Myocyte (in vitro differentiated cells): ENCODE results near the gene THEM5. TPM values are rescaled to one million over a fixed set of nuclear protein-coding genes. Genes with fewer than 3 reads are reported as not detected.

Experiments
- DNase-seq: peaks from one replicate; pipeline ENCODE4 v3.0.0-alpha.2; 2012; ENCODE audit warnings: low read depth
- total RNA-seq: library from RNA; depleted of rRNA; stranded (reverse); fragments of >200 nt; gene quantifications from 2 replicates; pipeline ENCODE4 v1.2.3, GENCODE V29; 2014

Gene THEM5
- total RNA-seq, 1 donor from 2014 or later = not detected

DNA sequence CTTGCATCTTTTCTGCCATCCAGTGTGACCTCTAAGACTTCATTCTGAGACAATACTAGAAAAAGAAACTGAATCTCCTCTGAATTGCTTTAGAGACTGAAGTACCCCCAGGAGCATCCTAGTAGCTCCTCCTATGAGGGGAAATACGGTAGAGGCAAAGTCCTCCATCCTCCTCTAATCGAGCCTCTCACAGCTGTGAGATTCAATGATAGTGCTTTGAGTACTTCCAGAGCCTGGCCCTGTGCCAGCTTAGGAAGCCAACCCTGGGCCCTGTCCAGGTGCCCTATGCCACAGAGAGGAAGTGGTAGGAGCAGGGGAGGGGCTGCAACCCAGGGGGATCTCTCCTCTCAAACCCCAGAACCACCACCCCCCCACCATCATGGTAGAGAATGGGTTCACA lies 32.6 kb downstream of the THEM5 start:
- no peak for DNase-seq

- no peak for DNase-seq
These were observed 33.4 kb downstream of the THEM5 start for GRCh38 chr1:151819976-151820623.

- DNase-seq = no peak
These were observed 34.2 kb downstream of the THEM5 start for GRCh38 chr1:151819227-151819835.

- DNase-seq = no peak
These were observed 36.2 kb downstream of the THEM5 start for GRCh38 chr1:151817353-151817730.

DNA sequence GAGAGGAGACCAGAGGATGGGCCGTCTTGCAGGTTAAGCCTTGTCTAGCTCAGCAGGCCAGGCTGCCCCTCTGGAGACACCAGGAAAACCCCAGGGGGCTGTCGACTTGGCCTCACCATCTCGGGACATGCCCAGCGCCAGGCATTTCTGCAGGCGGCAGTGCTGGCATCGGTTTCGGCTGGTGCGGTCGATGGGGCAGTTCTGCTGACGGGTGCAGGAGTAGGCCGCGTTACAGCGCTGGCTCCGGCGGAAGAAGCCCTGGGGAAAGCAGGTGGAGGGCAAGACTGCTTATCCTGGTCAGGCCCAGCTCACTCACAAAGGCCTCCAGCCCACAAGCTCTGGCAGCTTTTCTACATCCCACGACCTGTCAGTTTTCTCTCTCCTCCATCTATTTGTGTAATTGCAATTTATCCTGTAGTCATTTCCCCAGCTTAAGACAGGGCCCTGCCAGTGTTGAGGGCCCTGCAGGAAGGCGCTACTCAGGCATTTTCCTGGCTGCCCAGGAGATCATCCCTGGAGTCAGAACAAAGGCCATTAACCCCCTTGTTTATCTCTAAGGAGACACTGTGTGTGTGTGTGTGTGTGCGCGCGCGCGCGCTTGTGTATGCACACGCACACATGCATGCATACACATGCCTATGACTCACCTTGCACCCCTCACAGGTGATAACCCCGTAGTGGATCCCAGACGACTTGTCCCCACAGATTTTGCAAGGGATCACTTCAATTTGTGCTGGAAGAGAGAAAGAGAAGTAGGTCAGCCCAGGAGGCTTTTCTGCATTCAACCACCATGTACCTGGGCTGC lies 36.8 kb downstream of the THEM5 start:
- no peak for DNase-seq

GRCh38 chr1:151815716-151816327 lies 37.7 kb downstream of the THEM5 start:
- no peak for DNase-seq

- DNase-seq = no peak
These were observed 38.5 kb downstream of the THEM5 start for GRCh38 chr1:151814971-151815545.

DNA sequence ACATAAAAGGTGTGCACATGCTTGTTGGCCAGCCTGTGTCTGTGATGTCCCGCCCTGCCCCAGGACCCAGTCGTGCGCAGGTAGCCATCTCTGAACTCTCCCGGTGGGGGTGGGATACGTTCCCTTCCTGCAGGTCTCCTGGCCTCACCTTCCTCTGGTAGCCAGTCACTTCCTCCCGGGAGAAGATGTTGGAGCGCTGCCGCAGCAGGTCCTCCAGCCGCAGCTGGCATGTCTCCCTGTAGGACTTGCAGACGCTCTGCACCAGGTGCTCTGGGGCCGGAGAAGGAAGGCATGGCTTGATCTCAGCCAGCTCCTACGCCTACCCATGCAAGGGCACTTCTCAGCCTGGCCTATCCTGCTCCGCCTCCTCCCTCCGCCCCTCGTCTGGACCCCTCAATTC lies 39.1 kb downstream of the THEM5 start:
- DNase-seq = no peak

- DNase-seq = no peak
These were observed 40.1 kb downstream of the THEM5 start for GRCh38 chr1:151813271-151813977.

GRCh38 chr1:151811181-151811580 lies 42.3 kb downstream of the THEM5 start:
- peak; percentile 78 for DNase-seq

DNA sequence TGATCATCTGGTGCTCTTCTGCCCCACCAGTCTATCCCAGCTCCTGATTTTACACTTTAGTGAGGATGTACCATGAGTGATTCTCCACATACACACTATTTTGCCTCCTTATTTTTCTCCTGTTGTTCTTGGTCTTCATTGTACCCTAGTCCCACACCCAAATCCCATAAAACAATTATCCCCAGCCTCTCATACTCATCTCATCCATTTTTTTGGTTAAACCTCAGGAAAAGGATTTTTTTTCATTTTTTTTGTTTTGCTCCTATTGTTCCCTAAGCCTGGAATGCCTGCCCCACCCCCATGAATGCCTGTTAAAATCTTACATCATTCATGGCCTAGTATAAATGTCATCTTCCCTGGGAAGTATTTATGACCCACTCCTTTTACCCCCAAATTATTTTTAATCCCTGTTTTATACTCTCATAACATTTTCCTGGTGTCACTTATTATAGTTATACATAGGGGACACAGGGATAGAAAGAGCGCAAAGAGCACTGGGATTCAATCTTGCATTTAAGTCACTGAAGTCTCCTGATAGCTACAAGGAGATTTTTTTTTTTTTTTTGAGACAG lies 43.4 kb downstream of the THEM5 start:
- no peak for DNase-seq

DNA sequence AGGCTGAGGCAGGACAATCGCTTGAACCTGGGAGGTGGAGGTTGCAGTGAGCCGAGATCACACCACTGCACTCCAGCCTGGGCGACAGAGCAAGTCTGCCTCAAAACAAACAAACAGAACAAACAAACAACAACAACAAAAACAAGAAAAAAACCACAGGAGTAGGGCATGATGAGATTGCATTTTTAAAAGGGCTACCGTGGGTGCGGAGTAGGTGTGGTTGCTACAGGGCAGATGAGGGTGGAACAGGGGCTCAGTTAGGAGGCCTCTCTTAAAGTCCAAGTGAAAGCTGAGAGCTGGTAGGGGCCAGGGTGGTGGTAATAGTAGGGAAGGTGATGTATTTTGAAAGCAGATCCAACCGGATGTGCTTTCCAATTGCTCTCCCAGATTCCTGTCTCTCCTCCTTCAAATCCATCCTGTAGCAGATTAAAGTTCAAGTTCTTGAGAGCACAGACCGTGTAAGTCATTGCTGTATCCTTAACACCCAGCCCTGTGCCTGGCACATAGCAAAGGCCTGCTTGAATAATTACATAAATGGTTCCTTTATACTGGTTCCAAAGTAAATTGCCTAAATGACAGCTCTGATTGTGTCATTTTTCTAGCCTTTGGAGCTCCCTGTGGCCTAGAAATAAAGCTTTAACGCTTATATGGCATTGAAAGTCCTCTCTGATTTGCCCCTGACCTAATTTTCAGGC lies 44.1 kb downstream of the THEM5 start:
- no peak for DNase-seq

DNA sequence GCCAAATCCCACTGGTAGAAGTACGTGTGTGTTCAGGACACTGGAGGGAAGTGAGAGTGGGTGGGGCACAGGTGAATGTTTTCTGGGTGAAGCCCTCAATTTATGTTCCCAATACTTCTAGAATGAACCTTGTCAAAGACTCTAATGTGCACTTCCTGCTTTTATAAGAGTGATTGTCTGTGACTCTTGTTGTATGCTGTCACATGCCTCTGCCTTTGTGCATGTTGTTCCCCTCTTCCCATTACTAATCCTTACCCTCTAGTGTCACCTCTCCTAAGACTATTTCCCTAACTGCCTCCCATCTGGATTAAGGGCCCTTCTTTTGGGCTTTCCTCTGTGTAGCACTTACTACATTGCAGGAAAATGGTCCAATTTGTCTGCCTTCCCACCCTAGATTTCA lies 45.7 kb downstream of the THEM5 start:
- DNase-seq = no peak

GRCh38 chr1:151807131-151807530 lies 46.4 kb downstream of the THEM5 start:
- DNase-seq = no peak

DNA sequence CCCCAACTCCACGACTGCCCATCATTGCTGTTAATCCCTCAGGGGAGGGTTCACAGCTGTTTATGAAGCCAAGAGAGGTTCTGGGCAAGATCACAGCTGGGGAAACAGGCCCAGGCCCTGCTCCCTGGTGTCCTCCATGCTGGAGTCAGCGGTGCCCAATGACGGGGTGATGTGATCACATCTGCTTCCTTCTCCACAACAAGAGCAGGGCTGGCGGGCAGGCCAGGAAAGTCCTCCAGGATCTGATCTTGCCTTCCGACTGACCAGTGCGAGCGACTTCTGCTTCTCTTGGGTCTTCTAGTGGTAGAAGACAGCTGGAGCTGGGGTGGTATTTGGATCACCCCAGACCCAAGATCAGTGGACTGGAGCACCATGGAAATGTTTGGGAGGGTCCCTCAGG lies 47.3 kb downstream of the THEM5 start:
- DNase-seq = no peak

DNA sequence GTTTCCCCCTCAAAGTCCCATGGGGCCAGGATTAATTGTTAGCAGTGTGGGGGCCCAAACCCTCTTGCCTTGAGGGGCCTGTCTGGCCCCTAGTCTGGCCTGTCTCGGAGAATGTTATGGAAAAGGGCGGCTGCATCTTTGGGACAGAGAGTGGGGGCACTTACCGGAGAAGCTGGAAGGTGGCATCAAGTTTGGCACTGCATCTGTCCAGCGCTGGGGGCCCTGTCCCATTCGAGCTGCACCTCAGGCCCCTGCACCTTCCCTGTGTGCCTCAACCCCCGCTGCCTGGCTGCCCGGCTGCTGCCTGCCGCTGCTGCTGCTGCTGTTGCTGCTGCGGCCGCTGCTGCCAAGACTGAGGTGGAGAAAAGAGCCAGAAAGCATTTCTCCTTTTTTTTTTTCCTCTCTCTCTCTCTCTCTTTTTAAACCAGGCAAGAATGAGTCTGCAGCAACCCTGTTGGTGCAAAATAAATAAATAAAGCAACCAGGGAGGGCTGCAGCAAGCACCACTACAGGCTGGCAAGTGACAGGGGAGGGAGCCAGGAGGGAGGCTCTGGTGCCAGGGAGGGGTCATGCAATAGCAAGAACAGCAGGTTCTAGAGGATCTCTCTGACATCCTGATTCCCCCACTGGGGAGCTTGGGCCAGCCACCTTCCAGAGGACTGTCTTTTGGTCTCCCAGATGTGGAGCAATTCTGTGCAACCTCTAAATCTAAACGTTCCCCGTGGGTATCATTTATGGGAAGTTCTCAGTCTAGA lies 48.3 kb downstream of the THEM5 start, which contains the start of gene LINGO4:
LINGO4 (minus strand) TSS at position 354 of the 755 bp plus-strand sequence. CDS start 2,715 bp downstream, outside the sequence.
- DNase-seq = no peak

DNA sequence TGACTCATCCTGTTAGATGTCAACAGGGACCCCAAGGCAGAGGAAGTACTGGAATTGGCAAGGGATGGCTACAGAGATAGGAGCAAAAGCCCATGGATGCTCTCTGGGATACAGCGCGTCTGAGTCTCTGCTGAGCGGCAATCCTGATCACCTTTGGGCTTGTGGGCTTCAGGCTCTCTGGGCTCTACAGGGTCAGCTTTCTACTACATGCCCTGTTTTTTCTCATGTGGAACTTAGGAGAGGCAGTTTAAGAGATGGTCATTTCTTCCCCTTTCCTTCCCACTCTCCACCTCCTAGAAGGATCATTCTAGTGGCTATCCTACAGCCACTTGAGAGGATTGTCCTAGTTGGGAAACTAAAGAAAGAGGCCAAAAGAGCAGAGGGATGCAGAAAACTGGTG lies 49.6 kb downstream of the THEM5 start:
- no peak for DNase-seq

DNA sequence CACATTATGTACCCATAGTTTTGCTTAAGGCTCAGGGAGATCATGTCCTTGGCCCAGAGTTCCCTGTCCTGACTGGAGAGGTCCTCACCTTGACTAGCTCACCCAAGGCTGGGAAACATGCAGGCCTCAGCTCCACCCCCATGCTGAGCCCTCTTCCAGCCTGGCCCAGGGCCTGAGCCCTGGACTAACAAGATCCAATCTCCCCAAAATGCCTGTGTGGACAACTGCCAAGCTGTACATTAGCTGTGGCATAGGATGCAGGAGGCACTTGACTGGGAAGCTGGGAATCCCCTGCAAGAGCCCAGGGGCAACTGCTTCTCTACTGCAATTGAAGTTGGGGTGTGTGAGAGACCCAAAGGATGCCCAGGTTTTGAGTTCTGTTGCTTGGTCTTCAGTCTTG lies 50.3 kb downstream of the THEM5 start:
- DNase-seq = no peak

GRCh38 chr1:151802372-151802771 lies 51.1 kb downstream of the THEM5 start:
- no peak for DNase-seq
